ENCODE results near the gene CCR6.

- TF ChIP-seq CTCF (conservative IDR thresholded peaks at IDR 0.05; ENCODE audit: low read length) (no peak), EZH2phosphoT487 (IDR thresholded peaks at IDR 0.05; ENCODE audit: borderline replicate concordance, low read depth, low read length) (no peak)
These were observed 1.9 kb downstream of the CCR6 start for GRCh38 chr6:167124753-167125152.

Data from OCI-LY7 (cell line).